HG02885 (cell line): ENCODE data around the gene ABHD4.

Experiments
- ATAC-seq: cut with Tn5 transposase; IDR thresholded peaks from one replicate; pipeline ENCODE4 v1.9.1; 2021; ENCODE audit warnings: mild to moderate bottlenecking; ENCODE audit not compliant: unreplicated experiment, poor library complexity

ABHD4 gene

DNA sequence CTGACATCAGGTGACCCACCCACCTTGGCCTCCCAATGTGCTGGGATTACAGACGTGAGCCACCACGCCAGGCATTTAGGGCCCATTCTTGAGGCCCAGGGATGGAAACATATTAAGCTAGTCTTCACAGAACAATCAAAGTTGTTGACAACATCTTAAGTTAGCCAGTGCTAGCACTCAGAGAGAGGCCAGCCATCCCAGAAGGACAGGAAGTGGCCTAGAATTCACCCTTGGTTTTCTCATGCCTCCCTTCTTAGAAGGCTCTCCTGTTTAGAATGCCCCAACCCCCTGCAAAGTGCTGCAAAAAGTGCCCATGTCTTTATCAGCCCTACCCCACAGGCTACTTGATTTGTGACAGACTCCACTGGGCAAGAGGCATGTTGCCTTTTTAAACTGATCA, 58.1 kb downstream of the ABHD4 start:
- ATAC-seq = no peak

DNA sequence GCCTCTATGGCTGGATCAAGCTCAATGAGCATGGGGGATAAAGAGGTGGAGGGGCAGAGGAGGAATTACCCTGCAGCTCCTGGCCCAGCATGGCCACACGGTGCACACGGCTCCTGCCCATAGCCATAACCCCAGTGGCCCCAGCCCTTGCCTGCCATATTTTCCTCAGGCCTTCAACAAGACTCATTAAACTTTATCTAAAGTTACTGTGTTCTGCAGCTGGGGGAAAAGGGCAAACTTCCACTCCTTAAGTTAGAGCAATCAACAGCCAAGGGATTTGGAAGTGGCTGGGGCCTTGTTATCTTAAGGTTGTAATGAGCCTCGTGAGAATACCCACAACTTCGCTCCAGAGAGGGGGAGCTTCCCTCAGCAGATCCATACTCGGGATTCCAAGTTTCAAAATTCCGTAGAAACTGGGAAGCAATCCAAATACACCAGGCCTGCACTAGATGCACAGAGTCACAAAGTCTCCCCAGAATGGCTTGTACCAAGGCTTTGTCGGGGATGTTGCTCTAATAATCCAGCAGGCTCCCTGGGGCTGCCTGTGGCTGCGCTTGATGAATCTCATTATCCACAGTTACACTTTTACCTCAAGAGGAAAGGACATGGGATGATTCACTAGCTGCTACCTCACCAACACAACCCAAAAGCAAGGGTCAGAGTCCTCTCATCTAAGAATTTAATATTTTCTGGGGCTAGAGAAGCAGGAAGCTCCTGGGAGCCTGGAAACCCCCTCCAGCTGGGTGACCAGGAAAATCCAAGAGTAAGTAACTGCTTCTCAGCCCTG, 59.0 kb downstream of the ABHD4 start:
- no peak for ATAC-seq

DNA sequence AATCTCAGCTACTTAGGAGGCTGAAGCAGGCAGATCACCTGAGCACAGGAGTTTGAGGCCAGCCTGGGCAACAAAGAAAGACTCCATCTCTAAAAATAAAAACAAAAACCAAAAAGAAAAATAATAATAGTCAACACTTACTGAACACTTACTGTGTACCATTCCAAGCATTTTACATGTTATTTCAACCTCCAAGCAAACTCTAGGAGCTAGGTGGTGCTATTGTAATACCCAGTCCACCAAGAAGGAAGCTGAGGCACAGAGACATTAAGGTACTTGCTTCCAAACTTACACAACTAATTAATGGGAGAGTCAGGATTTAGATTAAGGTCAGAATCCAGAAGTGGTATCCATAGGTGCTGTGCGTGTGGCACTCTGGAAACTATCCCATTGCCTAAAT, 59.8 kb downstream of the ABHD4 start:
- no peak for ATAC-seq

DNA sequence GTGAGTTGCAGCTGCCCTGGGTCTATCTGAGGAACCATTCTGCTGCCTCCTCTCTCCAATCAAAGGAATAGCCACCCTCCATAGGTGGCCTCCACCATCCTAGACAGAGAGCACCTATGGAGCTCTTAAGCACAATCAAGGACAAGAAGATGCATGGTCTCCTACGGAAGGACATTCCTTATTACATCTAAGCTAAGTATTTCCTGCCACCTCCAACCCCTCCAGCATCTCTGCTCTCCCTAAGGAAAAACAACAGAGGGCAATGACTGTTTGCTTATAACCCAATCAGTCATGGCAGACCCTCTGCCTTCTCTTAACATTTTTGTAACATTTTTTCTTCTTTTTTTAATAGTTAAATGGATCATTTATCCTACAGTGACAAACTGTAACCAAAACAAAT, 60.8 kb downstream of the ABHD4 start:
- ATAC-seq = no peak

DNA sequence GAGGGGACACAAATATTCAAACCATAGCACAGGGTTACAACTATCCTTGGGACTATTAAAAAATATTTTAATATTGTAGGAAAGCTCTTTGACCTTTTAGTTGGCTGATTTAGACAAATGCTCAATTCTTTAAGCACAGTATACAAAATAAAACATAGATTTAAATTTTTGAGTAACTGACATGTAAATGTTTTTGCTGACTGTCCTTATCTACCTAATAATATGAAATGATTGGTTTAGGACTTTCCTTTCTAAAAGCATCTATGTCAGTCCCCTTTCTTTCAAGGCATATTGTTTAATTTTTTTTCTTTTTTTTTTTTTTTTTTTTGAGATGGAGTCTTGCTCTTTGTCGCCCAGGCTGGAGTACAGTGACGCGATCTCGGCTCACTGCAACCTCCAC, 62.6 kb downstream of the ABHD4 start:
- no peak for ATAC-seq
